ENCODE measurements around the gene RFNG.

GRCh38 chr17:82012640-82013295, 38.8 kb downstream of the RFNG start:
- no peak for TF ChIP-seq POLR2A (IDR thresholded peaks at IDR 0.05; ENCODE audit: low read length)
- TF ChIP-seq CTCF (IDR thresholded peaks at IDR 0.05) = no peak
- TF ChIP-seq ESRRA (IDR thresholded peaks at IDR 0.05; ENCODE audit: borderline replicate concordance, low read length) = no peak
- no peak for TF ChIP-seq PBX3 (IDR thresholded peaks at IDR 0.05)
- no peak for TF ChIP-seq ELK1 (IDR thresholded peaks at IDR 0.05; ENCODE audit: low read depth, low read length)
- no peak for TF ChIP-seq KDM1A (IDR thresholded peaks at IDR 0.05; ENCODE audit: low read depth)
- no peak for TF ChIP-seq MAX (IDR thresholded peaks at IDR 0.05)
- TF ChIP-seq EP300 (IDR thresholded peaks at IDR 0.05) = no peak
- no peak for TF ChIP-seq RNF2 (IDR thresholded peaks at IDR 0.05; ENCODE audit: borderline replicate concordance, low read depth)

All from A549 (cell line).